Astrocyte (in vitro differentiated cells and primary cell): ENCODE results near the gene FAM174B.

Experiments
- CTCF ChIP-seq: IDR thresholded peaks from 2 replicates; pipeline ENCODE4 v1.5.1; 2011; ENCODE audit warnings: low read depth, mild to moderate bottlenecking, inconsistent platforms, low read length, moderate library complexity; ENCODE audit not compliant: insufficient read depth
- EZH2 ChIP-seq: IDR thresholded peaks from 2 replicates; pipeline ENCODE4 v1.6.1; 2012; ENCODE audit warnings: mild to moderate bottlenecking, low read length, inconsistent platforms; ENCODE audit not compliant: insufficient read depth

- no peak for TF ChIP-seq CTCF
- TF ChIP-seq EZH2: no peak
Measured at GRCh38 chr15:92629276-92629974, 26.1 kb downstream of the FAM174B start.
